ENCODE results near the gene SNAPC3.
"Not testable (repeated sequence)": the region's sequence is repeated elsewhere in the genome, so short reads cannot be mapped to it uniquely, and the experiment has no call there.

Gene SNAPC3

GRCh38 chr9:15401266-15401665, 21.4 kb upstream of the SNAPC3 start:
- no peak overlapping the region for H3K4me3 ChIP-seq (ENCODE audit: low read length)
- no peak for TF ChIP-seq ZNF274 (IDR thresholded peaks at IDR 0.05; ENCODE audit: low read depth, low read length)

GRCh38 chr9:15403155-15403554, 19.5 kb upstream of the SNAPC3 start:
- TF ChIP-seq ZNF274 (IDR thresholded peaks at IDR 0.05; ENCODE audit: low read depth, low read length), result no peak
- H3K4me3 ChIP-seq (ENCODE audit: low read length), result no peak overlapping the region

- no peak overlapping the region for H3K4me3 ChIP-seq (ENCODE audit: low read length)
- no peak for TF ChIP-seq ZNF274 (IDR thresholded peaks at IDR 0.05; ENCODE audit: low read depth, low read length)
These were observed 18.5 kb upstream of the SNAPC3 start for GRCh38 chr9:15404171-15404570.

GRCh38 chr9:15416880-15417279, 5.8 kb upstream of the SNAPC3 start:
- no peak for TF ChIP-seq ZNF274 (IDR thresholded peaks at IDR 0.05; ENCODE audit: low read depth, low read length)
- no peak overlapping the region for H3K4me3 ChIP-seq (ENCODE audit: low read length)

- H3K4me3 ChIP-seq (ENCODE audit: low read length), result no peak overlapping the region
- TF ChIP-seq ZNF274 (IDR thresholded peaks at IDR 0.05; ENCODE audit: low read depth, low read length), result no peak
These were observed 5.0 kb upstream of the SNAPC3 start for GRCh38 chr9:15417626-15418025.

- TF ChIP-seq ZNF274 (IDR thresholded peaks at IDR 0.05; ENCODE audit: low read depth, low read length), result no peak
- no peak overlapping the region for H3K4me3 ChIP-seq (ENCODE audit: low read length)
These were observed 1.9 kb upstream of the SNAPC3 start for GRCh38 chr9:15420796-15421195.

- no peak for TF ChIP-seq ZNF274 (IDR thresholded peaks at IDR 0.05; ENCODE audit: low read depth, low read length)
- no peak overlapping the region for H3K4me3 ChIP-seq (ENCODE audit: low read length)
These were observed 1.1 kb upstream of the SNAPC3 start for GRCh38 chr9:15421532-15421931.

- H3K4me3 ChIP-seq (ENCODE audit: low read length), result peak overlapping the region; percentile 60; the same call in 1 of the 2 replicates
- TF ChIP-seq ZNF274 (IDR thresholded peaks at IDR 0.05; ENCODE audit: low read depth, low read length), result no peak
These were observed 695 bp upstream of the SNAPC3 start for GRCh38 chr9:15421990-15422371.

GRCh38 chr9:15423231-15423985, 732 bp downstream of the SNAPC3 start:
- TF ChIP-seq ZNF274 (IDR thresholded peaks at IDR 0.05; ENCODE audit: low read depth, low read length), result no peak

GRCh38 chr9:15426019-15426418, 3.3 kb downstream of the SNAPC3 start:
- TF ChIP-seq ZNF274 (IDR thresholded peaks at IDR 0.05; ENCODE audit: low read depth, low read length), result no peak
- H3K4me3 ChIP-seq (ENCODE audit: low read length), result peak overlapping the region; percentile 29; the same call in 1 of the 2 replicates

More at GRCh38 chr9:15423231-15423985, 732 bp downstream of the SNAPC3 start:
- peak overlapping the region; percentile 87 for H3K4me3 ChIP-seq (ENCODE audit: low read length)

GRCh38 chr9:15427702-15428101, 5.0 kb downstream of the SNAPC3 start:
- H3K4me3 ChIP-seq (ENCODE audit: low read length), result not testable (repeated sequence)

- TF ChIP-seq ZNF274 (IDR thresholded peaks at IDR 0.05; ENCODE audit: low read depth, low read length), result no peak
- H3K4me3 ChIP-seq (ENCODE audit: low read length), result no peak overlapping the region
These were observed 8.5 kb downstream of the SNAPC3 start for GRCh38 chr9:15430920-15431844.

GRCh38 chr9:15433191-15433590, 10.5 kb downstream of the SNAPC3 start:
- H3K4me3 ChIP-seq (ENCODE audit: low read length), result no peak overlapping the region
- no peak for TF ChIP-seq ZNF274 (IDR thresholded peaks at IDR 0.05; ENCODE audit: low read depth, low read length)

- no peak overlapping the region for H3K4me3 ChIP-seq (ENCODE audit: low read length)
- TF ChIP-seq ZNF274 (IDR thresholded peaks at IDR 0.05; ENCODE audit: low read depth, low read length), result no peak
These were observed 11.0 kb downstream of the SNAPC3 start for GRCh38 chr9:15433661-15434060.

GRCh38 chr9:15438891-15439290, 16.2 kb downstream of the SNAPC3 start:
- no peak overlapping the region for H3K4me3 ChIP-seq (ENCODE audit: low read length)
- no peak for TF ChIP-seq ZNF274 (IDR thresholded peaks at IDR 0.05; ENCODE audit: low read depth, low read length)

GRCh38 chr9:15441841-15442240, 19.2 kb downstream of the SNAPC3 start:
- not testable (repeated sequence) for H3K4me3 ChIP-seq (ENCODE audit: low read length)

GRCh38 chr9:15442264-15442663, 19.6 kb downstream of the SNAPC3 start:
- H3K4me3 ChIP-seq (ENCODE audit: low read length), result not testable (repeated sequence)

All from GM08714 (cell line).